ENCODE measurements around the gene MCOLN3.

Gene MCOLN3

GRCh38 chr1:85048296-85049064 is at the start of gene MCOLN3:
MCOLN3 (minus strand) TSS chr1:85048500; CDS start chr1:85045360, 3,140 bp downstream.
- no peak for DNase-seq (ENCODE audit: low read depth)

- no peak for DNase-seq (ENCODE audit: low read depth)
These were observed 45.3 kb upstream of the MCOLN3 start for GRCh38 chr1:85093644-85094043.

- no peak for DNase-seq (ENCODE audit: low read depth)
These were observed 43.5 kb upstream of the MCOLN3 start for GRCh38 chr1:85091671-85092280.

- DNase-seq (ENCODE audit: low read depth): no peak
These were observed 41.9 kb upstream of the MCOLN3 start for GRCh38 chr1:85090225-85090624.

- no peak for DNase-seq (ENCODE audit: low read depth)
These were observed 40.9 kb upstream of the MCOLN3 start for GRCh38 chr1:85089203-85089602.

- DNase-seq (ENCODE audit: low read depth): no peak
These were observed 40.1 kb upstream of the MCOLN3 start for GRCh38 chr1:85088408-85088784.

- no peak for DNase-seq (ENCODE audit: low read depth)
These were observed 39.5 kb upstream of the MCOLN3 start for GRCh38 chr1:85087659-85088407.

GRCh38 chr1:85085417-85085816 is 37.1 kb upstream of the MCOLN3 start:
- DNase-seq (ENCODE audit: low read depth): no peak

- no peak for DNase-seq (ENCODE audit: low read depth)
These were observed 30.6 kb upstream of the MCOLN3 start for GRCh38 chr1:85078903-85079302.

GRCh38 chr1:85074365-85074964 is 26.2 kb upstream of the MCOLN3 start:
- DNase-seq (ENCODE audit: low read depth): no peak

- DNase-seq (ENCODE audit: low read depth): no peak
These were observed 22.7 kb upstream of the MCOLN3 start for GRCh38 chr1:85070972-85071492.

- no peak for DNase-seq (ENCODE audit: low read depth)
These were observed 20.5 kb upstream of the MCOLN3 start for GRCh38 chr1:85068846-85069245.

- no peak for DNase-seq (ENCODE audit: low read depth)
These were observed 17.2 kb upstream of the MCOLN3 start for GRCh38 chr1:85065550-85065949.

- DNase-seq (ENCODE audit: low read depth): no peak
These were observed 14.2 kb upstream of the MCOLN3 start for GRCh38 chr1:85062425-85063026.

GRCh38 chr1:85061711-85062424 is 13.6 kb upstream of the MCOLN3 start:
- peak; percentile 96 for DNase-seq (ENCODE audit: low read depth)

GRCh38 chr1:85060038-85060437 is 11.7 kb upstream of the MCOLN3 start:
- no peak for DNase-seq (ENCODE audit: low read depth)

- no peak for DNase-seq (ENCODE audit: low read depth)
These were observed 11.3 kb upstream of the MCOLN3 start for GRCh38 chr1:85059563-85059962.

- DNase-seq (ENCODE audit: low read depth): no peak
These were observed 10.5 kb upstream of the MCOLN3 start for GRCh38 chr1:85058786-85059185.

GRCh38 chr1:85058311-85058710 is 10.0 kb upstream of the MCOLN3 start:
- DNase-seq (ENCODE audit: low read depth): no peak

GRCh38 chr1:85054664-85055063 is 6.4 kb upstream of the MCOLN3 start:
- no peak for DNase-seq (ENCODE audit: low read depth)

GRCh38 chr1:85049735-85050166 is 1.5 kb upstream of the MCOLN3 start:
- DNase-seq (ENCODE audit: low read depth): no peak
